ENCODE data around the gene ZDHHC14. TPM values are rescaled to one million over a fixed set of nuclear protein-coding genes. Genes with fewer than 3 reads are reported as not detected.
"Not testable (repeated sequence)": the region's sequence is repeated elsewhere in the genome, so short reads cannot be mapped to it uniquely, and the experiment has no call there.

Gene ZDHHC14
- total RNA-seq, 1 donor from 2014 or later = 12.7 TPM

DNA sequence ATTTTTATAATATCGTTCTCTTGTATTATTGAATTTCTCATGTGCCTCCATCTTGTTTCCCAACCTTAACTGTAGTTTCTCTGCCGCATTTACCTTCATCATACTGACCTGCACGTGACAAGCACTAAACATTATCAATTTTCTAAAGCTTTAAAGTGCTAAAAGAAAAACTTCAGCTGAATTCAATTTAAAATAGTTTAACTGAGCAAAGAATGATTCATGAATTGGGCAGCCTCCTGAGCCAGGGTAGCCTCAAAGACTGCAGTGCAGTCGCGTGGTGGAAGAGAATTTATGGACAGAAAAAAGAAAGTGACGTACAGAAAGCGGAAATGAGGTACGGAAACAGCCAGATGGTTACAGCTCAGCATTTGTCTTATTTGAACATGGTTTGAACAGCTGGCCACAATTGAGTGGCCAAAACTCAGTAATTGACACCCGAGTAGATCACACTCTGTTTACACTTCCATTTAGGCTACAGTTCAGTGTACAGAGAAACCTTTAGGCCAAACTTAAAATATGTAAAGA, 4.2 kb upstream of the ZDHHC14 start:
- no peak for ATAC-seq
- intact Hi-C loops (cut with DNase I) = no loop called here
- DNase-seq (ENCODE audit: missing footprints) = no peak

DNA sequence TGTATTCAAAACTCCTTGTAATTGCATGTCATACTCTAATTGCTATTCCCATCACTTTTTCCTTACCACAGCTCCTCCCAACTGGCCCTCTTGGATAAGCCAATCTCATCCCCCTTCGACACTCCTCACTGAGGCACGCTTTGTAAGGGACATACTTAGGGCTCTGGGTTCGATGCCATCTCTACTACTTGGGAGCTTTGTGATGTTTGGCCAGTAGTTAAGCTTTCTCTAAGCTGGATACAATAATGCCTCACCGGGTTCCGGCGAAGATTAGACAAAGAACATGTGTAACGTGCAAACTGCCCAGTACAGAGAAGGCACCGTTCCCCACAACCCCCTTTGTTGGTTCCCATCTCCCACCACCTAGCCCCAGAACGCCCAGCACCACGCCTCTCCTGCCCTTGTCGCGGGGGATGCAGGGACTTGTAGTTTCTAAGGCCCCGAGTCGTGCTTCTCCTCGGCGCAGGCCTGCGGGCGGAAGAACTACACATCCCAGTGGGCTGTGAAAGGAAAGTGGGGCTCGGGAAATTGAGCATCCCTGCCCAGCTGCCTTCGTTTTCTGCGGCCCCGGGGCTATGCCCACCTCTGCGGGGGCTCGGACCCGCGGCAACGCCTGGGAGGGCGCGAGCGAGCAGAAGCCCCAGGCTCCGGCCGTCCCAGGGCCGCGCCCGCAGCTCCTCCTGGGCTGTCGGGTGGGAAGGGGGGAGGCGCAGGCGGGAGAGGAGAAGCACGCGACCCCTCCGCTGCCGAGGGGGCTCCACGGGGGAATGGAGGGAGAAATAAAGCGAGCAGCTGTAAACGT, 1.1 kb upstream of the ZDHHC14 start:
- ATAC-seq (peak; percentile 94), DNase-seq (ENCODE audit: missing footprints) (peak; percentile 95)
- intact Hi-C loops (cut with DNase I) = loop anchor here (2.0 to 10.0 kb wide), 5 partner anchors 52 to 287 kb away; partner anchors contain the start of gene TMEM242

DNA sequence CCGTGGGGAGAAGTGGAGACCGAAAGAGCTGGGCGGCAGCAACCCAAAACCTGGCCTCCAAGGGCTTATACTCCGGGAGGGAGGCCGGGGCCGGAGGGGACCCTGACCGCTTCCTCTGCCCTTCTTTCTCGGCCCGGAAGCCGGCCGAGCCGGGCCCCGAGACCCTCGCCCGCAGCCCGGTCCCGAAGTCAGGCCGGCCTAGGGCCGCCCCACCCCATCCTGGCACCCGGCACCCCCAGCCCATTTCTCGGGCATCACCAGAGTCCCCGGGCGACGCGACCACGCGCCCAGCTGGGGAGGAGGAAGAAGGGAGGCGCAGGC, 572 bp upstream of the ZDHHC14 start:
- no peak for DNase-seq (ENCODE audit: missing footprints)
- intact Hi-C loops (cut with DNase I) = loop anchor here (2.0 to 10.0 kb wide), 5 partner anchors 52 to 287 kb away; partner anchors contain the start of gene TMEM242
- peak; percentile 18 for ATAC-seq

DNA sequence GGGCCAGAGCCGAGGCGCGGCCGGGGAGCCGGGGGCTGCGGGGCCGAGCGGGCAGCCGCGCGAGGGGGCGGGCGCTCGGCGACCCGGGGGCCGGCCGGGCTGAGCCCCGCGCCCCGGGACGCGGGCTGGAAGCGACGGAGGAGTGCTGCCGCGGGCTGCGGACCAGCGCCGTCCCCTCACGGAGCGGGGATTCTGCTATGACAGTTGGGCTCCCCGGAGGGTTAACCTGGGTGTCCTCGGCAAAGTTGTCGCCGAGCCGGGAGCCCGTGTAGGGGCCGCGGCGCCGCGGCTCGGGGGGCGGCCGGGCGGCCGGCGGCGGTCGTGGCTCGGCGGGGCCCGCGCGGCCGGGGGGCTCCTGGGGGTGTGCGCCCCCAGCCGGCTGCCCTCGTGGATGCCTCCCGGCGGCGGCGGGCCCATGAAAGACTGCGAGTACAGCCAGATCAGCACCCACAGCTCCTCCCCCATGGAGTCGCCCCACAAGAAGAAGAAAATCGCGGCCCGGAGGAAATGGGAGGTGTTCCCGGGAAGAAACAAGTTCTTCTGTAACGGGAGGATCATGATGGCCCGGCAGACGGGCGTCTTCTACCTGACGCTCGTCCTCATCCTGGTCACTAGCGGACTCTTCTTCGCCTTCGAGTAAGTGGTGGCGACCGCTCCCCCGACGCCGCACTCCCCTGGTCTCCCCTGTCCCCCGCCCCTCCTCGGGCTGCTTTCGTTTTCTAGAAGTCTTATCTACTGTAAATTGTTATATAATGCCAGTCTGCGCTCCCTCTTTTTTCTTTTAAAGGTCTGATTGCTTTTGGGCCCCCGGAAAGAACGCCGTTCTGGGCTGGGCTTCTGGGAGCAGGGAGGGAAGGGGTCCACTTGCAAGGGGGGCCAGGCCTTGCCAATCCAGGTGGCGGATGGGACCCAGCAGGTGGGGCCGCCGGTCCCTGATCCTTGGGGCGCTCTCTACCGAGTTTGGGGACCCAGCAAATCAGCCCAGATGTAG, 936 bp downstream of the ZDHHC14 start:
- intact Hi-C loops (cut with DNase I) = loop anchor here (2.0 to 10.0 kb wide), 5 partner anchors 50 to 285 kb away; partner anchors contain the start of gene TMEM242
- ATAC-seq = no peak
- peak; percentile 79 for DNase-seq (ENCODE audit: missing footprints)

DNA sequence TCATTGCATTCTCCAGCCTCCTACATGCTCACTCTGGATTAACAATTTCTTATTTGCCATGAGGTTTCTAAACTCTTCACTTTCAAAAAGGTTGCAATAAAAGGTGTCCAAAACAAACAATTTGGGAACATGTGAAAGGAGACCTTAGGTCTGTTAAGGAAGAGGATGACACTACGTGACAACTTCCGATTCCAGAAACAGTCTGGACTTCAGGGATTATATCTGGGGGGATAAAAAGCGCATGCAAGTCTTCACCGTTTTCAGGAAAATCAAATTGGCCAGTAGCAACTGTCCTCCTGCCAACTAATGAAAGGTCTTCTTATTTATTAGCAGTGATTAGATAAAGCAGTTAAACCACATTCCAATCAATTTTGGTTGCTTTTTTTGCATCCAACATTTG, 1.8 kb downstream of the ZDHHC14 start:
- intact Hi-C loops (cut with DNase I) = loop anchor here (5.0 to 10.0 kb wide), 4 partner anchors 49 to 284 kb away; no protein-coding TSS in a partner anchor
- DNase-seq (ENCODE audit: missing footprints) = no peak
- no peak for ATAC-seq

DNA sequence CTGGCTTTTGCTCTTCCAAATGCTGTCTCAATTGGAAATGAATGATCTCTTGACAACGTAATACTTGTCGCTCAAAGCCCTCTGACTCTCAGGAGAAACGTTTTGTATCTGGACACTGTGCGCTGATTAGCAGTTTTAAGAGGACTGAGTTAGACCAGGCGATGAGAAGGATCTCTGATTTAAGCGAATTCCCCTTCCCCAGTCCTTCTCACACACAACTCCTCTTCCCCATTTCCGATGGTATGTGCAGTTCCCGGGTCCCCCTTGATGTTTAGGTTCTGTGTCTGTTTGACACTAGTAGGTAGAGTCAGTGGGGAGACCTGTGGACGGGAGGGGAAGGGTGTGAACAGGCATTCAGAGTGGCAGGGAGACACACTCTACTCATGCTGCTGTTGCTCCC, 2.5 kb downstream of the ZDHHC14 start:
- no peak for ATAC-seq
- DNase-seq (ENCODE audit: missing footprints) = no peak
- intact Hi-C loops (cut with DNase I) = loop anchor here (5.0 to 10.0 kb wide), 4 partner anchors 49 to 284 kb away; no protein-coding TSS in a partner anchor

DNA sequence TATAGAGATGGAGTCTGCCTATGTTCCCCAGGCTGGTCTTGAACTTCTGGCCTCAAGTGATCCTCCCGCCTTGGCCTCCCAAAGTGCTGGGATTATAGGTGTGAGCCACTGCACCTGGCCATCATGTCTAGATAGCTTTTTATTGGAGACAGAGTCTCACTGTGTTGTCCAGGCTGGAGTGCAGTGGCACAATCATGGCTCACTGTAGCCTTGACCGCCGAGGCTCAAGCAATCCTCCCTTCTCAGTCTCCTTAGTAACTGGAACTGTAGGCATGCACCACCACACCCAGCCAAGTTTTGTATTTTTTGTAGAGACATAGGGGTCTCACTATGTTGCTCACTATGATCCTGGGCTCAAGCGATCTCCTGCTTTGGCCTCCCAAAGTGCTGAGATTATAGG, 4.0 kb downstream of the ZDHHC14 start:
- intact Hi-C loops (cut with DNase I) = loop anchor here (5.0 to 10.0 kb wide), 4 partner anchors 47 to 282 kb away; no protein-coding TSS in a partner anchor
- ATAC-seq = not testable (repeated sequence)

DNA sequence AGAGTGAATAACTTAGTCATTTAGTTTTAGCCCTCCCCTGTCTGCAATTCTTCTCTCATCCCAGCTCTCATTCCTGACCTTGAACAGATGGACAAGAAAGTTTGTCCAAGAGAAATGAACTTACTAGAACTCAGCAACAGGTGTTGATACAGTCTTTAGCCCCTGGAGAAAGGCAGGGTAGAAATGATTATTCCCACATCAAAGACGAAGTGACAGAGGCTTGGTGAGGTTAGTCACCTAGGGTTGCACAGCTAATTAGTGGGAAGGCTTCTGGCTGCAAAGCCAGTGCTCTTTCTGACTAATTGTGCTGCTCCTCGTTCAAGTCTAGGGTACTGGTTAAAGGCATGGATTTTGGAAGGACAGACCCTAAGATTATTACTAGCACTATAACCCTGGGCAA, 4.5 kb downstream of the ZDHHC14 start:
- ATAC-seq = no peak
- DNase-seq (ENCODE audit: missing footprints) = no peak
- intact Hi-C loops (cut with DNase I) = loop anchor here (10.0 kb wide), 1 partner anchor 139 kb away; no protein-coding TSS in a partner anchor

More for the DNA sequence above, 4.0 kb downstream of the ZDHHC14 start:
- DNase-seq (ENCODE audit: missing footprints) = not testable (repeated sequence)

DNA sequence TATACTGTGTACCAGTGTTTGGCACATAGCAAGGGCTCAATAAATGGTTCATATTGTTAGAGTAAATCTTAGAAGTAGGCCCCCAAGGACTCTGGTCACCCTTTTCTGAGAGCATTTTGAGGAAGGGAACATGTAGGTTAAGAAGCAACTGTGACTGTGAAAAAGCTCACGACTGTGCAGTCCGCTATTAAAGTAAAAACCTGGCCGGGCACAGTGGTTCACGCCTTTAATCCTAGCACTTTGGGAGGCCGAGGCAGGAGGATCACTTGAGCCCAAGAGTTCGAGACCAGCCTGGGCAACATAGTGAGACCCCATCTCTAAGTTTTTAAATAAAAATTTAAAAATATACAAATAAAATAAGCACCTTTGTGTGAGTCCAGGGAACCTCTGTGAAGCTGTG, 5.0 kb downstream of the ZDHHC14 start:
- ATAC-seq = no peak
- no peak for DNase-seq (ENCODE audit: missing footprints)
- intact Hi-C loops (cut with DNase I) = loop anchor here (10.0 kb wide), 1 partner anchor 139 kb away; no protein-coding TSS in a partner anchor

DNA sequence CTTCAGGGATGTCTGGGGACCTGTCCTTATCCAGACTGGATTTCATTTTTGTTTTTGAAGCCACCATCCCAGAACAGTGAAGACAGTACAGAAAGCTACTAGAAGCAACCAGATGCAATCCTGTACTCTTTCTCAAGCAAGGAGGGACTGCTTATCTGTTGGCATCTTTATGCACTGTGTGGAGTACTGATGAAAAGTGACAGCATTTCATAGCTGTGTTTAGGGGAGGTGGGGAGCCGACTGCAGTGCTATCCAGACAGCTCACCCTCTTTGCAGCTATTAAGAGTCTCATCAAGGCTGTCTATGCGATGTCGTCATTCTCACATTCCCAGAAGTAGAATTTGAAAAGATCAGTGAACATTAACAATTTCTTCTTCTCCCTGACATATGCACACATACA, 5.5 kb downstream of the ZDHHC14 start:
- intact Hi-C loops (cut with DNase I) = loop anchor here (10.0 kb wide), 1 partner anchor 138 kb away; no protein-coding TSS in a partner anchor
- DNase-seq (ENCODE audit: missing footprints) (no peak), ATAC-seq (no peak)

DNA sequence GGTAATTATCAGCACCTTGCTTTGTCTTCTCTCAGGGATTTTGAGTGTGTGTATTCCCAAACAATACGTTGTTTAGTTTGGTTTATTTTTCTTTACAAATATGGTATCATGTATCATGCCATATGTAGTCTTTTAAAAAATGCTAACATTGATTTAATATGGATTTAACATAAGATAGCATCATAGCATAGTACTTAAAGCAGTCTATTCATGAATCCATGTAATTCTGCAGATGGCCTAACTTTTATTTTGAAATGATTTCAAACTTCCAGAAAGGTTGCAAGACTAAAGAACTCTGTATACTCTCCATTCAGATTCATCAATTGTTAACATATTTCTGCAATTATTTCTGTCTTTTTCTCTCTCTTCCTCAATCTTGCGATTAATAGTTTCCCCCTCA, 7.9 kb downstream of the ZDHHC14 start:
- ATAC-seq (no peak), DNase-seq (ENCODE audit: missing footprints) (no peak)
- intact Hi-C loops (cut with DNase I) = loop anchor here (10.0 kb wide), 1 partner anchor 136 kb away; no protein-coding TSS in a partner anchor

DNA sequence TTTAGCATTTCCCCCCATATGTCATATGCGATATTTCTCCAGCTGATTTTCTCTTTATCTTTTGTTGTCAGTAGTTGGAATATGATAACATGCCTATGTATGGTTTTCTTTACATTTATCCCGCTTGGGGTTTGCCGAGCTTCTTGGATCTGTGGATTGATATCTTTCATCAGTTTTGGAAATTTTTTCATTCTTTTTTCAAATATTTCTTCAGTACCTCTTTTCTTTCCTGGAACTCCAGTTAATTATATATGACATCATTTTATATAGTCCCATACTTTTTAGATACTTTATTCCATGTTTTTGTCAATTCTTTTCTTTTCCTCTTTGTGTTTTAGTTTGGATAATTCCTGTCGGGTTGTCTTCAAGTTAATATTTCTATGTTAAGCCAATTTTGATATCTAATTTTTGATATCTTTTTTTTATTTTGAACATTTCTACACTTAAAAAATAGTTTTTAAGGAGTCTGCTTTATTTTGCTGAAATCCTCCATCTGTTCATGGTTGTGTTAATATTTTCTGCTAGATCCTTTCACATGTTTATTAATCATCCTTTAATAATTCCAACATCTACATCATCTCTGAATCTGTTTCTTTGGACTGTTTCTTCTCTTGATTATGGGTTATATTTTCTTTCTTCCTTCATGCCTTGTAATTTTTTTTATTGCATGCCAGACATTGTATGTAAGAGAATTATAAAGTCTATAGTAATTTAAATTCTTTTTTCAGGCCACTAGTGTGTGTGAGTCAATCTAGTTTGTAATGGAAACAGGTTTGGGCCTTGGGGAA, 9.5 kb downstream of the ZDHHC14 start:
- ATAC-seq = no peak

DNA sequence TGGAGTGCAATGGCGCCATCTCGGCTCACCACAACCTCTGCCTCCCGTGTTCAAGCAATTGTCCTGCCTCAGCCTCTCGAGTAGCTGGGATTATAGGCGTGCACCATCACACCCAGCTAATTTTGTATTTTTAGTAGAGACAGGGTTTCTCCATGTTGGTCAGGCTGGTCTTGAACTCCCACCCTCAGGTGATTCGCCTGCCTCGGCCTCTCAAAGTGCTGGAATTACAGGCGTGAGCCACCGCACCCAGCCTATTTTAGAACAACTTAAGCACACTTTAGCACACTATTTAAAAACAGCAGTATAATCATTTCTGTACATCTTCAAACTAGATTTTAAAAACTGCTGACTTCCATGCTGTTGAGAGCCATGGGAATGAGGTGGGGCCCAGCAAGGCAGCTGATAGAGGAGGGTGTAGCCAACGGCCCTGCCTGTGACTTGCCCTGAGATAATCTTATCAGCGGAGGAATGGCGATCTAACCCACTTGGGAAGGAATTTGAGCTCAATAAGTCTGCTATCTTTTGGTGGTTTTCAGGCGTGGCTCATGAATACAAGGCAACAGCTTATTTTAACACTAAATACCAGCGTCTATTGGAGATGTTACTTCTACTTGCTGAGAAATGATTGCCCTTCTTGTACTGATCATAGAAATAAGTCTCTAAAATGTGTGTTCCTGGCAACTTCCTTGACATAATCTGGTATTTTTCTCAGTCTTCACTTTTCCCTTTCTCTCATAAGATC, 12.1 kb downstream of the ZDHHC14 start:
- no peak for ATAC-seq
- intact Hi-C loops (cut with DNase I) = no loop called here
- no peak for DNase-seq (ENCODE audit: missing footprints)

More for the DNA sequence above, 9.5 kb downstream of the ZDHHC14 start:
- intact Hi-C loops (cut with DNase I) = no loop called here
- DNase-seq (ENCODE audit: missing footprints) = no peak

DNA sequence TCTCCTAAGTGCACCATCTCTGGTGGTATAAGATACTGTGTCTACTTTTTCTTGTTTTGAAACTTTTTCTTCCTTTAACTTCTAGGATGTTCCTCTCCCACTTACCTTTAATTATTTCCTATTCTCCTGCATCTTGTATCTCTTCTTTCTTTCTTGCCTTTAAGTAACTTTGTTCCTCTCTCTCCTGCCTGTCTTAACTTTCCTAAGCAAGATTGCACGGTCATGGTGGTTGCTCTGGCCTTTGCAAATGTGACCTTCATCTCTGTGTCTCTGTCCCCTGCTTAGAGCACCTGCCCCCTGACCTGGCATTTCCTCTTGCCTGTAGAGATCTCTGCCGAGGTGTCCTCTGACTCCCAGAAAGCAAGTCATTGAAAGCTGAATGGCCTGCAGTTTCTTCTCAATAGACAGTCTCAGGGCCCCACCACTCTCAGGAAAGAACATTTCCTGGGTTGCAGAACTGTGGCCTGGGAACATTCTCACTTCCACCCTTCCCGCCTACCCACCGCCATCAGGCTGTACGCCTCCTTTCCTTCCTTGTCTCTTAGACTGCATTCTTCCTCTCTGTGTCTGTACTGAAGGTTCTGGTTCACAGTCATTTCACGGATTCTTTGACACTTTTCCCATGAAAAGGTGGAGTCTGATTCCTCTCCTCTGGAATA, 12.8 kb downstream of the ZDHHC14 start:
- ATAC-seq (no peak), DNase-seq (ENCODE audit: missing footprints) (no peak)
- intact Hi-C loops (cut with DNase I) = no loop called here

DNA sequence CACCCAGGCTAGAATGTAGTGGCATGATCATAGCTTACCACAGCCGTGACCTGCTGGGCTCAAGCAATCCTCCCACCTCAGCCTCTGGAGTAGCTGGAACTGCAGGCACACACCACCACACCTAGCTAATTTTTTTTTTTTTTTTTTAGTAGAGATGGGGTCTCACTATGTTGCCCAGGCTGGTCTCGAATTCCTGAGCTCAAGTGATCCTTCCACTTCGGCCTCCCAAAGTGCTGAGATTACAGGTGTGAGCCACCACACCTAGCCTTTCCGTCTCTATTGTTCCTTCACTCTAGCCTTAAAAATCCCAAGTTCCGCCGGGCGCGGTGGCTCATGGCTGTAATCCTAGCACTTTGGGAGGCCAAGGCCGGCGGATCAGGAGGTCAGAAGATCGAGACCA, 14.2 kb downstream of the ZDHHC14 start:
- DNase-seq (ENCODE audit: missing footprints); intact Hi-C loops (cut with DNase I); ATAC-seq: not testable (repeated sequence)

DNA sequence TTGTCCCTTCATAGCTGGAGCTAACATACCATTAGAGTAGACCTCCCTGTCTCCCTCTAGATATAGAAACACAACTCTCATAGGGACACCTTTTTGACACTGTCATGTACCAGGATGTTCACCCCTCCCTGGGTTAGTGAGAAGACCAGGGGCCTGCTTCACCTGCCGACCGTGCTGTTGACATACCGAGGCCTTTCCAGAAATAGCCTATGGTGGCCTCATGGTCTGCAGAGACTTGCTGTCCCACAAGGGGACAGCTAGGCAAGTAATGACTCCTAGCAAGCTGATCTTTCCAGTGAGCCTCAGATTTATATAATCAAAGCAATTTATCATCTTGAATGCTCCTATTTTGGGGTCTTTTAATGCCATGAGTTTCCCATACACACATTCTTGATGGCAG, 15.0 kb downstream of the ZDHHC14 start:
- intact Hi-C loops (cut with DNase I) = no loop called here
- peak; percentile 26 for ATAC-seq
- DNase-seq (ENCODE audit: missing footprints) = no peak

DNA sequence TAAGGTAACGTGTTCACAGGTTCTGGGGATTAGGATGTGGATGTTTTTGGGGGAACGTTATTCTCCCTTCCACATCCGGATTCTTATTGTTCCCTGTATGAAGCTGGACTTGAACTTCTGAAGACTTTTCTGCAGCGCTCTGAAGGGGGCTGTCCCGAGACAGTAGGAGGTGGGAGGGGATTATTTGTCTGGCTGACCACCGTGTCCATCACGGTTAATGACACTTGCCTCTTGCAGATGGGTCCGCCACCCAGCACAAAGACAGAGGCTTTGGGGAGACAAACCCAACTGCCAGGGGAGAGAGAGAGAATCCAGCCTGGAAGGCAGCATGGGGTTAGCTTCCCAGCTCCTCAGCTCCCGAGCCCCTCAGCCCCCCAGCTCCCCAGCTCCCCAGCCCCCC, 16.7 kb downstream of the ZDHHC14 start:
- no peak for DNase-seq (ENCODE audit: missing footprints)
- intact Hi-C loops (cut with DNase I) = no loop called here
- no peak for ATAC-seq

Measured in Right ventricle myocardium inferior (tissue), 1 donor.